GM12873 (cell line): ENCODE data around the gene CEL.

Experiments used
- TF ChIP-seq, protein P1 (sequence below): IDR thresholded peaks from 2 replicates; pipeline ENCODE4 v1.5.1; 2012; ENCODE audit warnings: low read depth, mild to moderate bottlenecking, moderate library complexity, low read length, control low read depth; ENCODE audit not compliant: insufficient read depth; ENCODE audit errors: missing control alignments

CEL gene

GRCh38 chr9:133118568-133118967 lies 56.8 kb downstream of the CEL start:
- TF ChIP-seq, protein P1, sequence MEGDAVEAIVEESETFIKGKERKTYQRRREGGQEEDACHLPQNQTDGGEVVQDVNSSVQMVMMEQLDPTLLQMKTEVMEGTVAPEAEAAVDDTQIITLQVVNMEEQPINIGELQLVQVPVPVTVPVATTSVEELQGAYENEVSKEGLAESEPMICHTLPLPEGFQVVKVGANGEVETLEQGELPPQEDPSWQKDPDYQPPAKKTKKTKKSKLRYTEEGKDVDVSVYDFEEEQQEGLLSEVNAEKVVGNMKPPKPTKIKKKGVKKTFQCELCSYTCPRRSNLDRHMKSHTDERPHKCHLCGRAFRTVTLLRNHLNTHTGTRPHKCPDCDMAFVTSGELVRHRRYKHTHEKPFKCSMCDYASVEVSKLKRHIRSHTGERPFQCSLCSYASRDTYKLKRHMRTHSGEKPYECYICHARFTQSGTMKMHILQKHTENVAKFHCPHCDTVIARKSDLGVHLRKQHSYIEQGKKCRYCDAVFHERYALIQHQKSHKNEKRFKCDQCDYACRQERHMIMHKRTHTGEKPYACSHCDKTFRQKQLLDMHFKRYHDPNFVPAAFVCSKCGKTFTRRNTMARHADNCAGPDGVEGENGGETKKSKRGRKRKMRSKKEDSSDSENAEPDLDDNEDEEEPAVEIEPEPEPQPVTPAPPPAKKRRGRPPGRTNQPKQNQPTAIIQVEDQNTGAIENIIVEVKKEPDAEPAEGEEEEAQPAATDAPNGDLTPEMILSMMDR = no peak

- TF ChIP-seq, protein P1 = no peak
These were observed 57.5 kb downstream of the CEL start for GRCh38 chr9:133119103-133119845.

DNA sequence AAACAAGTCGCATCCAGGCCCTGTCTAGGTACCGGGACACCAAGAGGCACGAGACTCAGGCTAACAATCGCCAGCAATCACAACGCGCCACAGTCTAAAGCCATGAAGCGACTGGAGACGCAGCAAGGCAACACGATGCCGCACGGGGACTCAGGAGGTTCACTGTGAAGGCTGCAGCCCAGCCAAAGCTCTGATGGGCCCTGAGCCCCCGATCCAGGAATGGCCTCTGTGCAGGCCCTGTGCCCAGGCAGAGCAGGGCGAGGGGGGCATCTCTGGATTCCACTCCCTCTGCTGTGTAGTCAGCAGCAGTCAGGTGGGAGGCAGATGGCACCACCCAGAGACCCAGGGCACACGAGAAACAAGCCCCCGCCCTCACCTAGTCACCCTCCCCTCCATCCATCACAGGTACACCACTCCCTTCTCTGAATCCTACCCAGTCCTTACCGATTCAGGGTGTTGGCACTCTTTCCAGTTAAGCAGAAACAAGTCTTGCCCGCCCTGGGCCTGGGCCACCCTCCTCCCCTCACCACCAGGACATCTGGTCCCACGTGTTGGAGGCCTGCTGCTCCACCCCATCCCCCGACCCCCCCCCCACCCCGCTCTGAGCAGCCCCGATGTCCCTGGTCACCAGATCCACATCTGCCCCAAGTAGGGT lies 58.2 kb downstream of the CEL start:
- TF ChIP-seq, protein P1 = no peak

DNA sequence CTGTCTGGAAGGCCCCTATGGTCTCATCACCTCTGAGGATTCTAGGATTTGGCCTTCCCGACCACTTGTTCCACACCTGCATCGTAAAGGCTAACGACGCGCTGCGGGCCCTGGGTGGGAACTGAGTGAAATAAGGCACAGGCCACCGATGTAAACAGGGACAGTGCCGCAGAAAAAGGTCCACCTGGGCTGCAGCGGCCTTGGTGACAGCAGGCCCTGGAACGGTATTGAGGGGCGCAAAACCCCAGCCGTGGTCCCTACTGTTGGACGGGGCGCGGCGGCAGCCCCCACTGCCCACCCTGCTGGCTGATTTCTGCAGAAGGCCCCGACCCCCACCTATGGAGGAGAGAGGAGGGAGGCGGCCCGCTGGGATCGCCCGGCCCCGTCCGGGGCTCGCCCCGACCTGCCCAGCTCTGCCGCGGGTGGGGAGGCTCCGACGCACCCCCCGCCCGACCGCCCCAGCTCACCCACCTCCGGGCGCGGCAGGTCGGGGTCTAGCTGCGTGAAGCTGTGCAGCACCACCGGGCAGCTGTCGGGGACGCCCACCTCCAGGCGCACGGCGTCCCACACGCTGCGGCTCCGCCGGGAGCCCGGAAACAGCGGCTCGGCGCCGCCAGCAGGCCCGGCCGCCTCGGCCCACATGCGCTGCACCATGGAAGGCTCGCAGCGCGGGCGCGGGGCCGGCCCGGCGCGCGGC lies 58.9 kb downstream of the CEL start:
- TF ChIP-seq, protein P1 = no peak
